K562 (cell line): ENCODE data around the gene ANO4. TPM values are rescaled to one million over a fixed set of nuclear protein-coding genes. Genes with fewer than 3 reads are reported as not detected.
A peak's percentile ranks its signal among the peaks of the same experiment; 100 is the strongest.

ENCODE experiments used
- BRD9 ChIP-seq: fragments of 450-650 bp; IDR thresholded peaks from 2 replicates; pipeline ENCODE4 v1.6.1; 2018; ENCODE audit warnings: low read depth; ENCODE audit not compliant: partially characterized antibody
- C11orf30 ChIP-seq: fragments of 450-650 bp; IDR thresholded peaks from 2 replicates; pipeline ENCODE4 v1.6.1; 2016; ENCODE audit warnings: low read depth, mild to moderate bottlenecking
- DPF2 ChIP-seq: fragments of 450-650 bp; IDR thresholded peaks from 2 replicates; pipeline ENCODE4 v1.6.1; 2016
- E2F6 ChIP-seq, 2 experiments: IDR thresholded peaks; 2 replicates each; pipeline ENCODE4 v1.6.1; 2011; ENCODE audit warnings: borderline replicate concordance in 1 of 2, control low read depth in 1 of 2, low read depth in 1 of 2, low read length in 1 of 2, mild to moderate bottlenecking in 1 of 2, mixed read lengths in 1 of 2, moderate library complexity in 1 of 2; ENCODE audit not compliant: insufficient read depth in 1 of 2, insufficient read length in 1 of 2, poor library complexity in 1 of 2, severe bottlenecking in 1 of 2; ENCODE audit errors: extremely low read depth in 1 of 2
- FOXJ2 ChIP-seq: fragments of 200-800 bp; sonication (Bioruptor generic); IDR thresholded peaks from 2 replicates; pipeline ENCODE4 v1.6.1; 2016; ENCODE audit warnings: missing genetic modification characterization, missing compliant biosample characterization
- IRF2 ChIP-seq: sonication (generic); formaldehyde crosslinking; IDR thresholded peaks from 2 replicates; pipeline ENCODE4 v1.8.1; 2022; ENCODE audit warnings: mild to moderate bottlenecking, missing genetic modification reagents
- LCOR ChIP-seq: sonication (generic); formaldehyde crosslinking; IDR thresholded peaks from 2 replicates; pipeline ENCODE4 v1.8.0; 2022; ENCODE audit warnings: mild to moderate bottlenecking, missing genetic modification reagents
- MAFG ChIP-seq: fragments of 450-650 bp; conservative IDR thresholded peaks from 2 replicates; pipeline ENCODE4 v1.6.1; 2016; ENCODE audit warnings: missing genetic modification characterization, missing compliant biosample characterization
- MED1 ChIP-seq: sonication (generic); formaldehyde crosslinking; IDR thresholded peaks from 2 replicates; pipeline ENCODE4 v1.8.1; 2023; ENCODE audit warnings: missing genetic modification reagents, borderline replicate concordance
- MYC ChIP-seq, 2 experiments: fragments of 250-450 bp in 1 of 2; sonication (Bioruptor Pico) in 1 of 2; IDR thresholded peaks; 2 replicates each; pipeline versions ENCODE4 v1.5.1 to v1.6.1; 2012 to 2021; ENCODE audit warnings: low read depth in 2 of 2, borderline replicate concordance in 1 of 2, improper control_type of control experiment in 1 of 2, low read length in 1 of 2, mild to moderate bottlenecking in 1 of 2, moderate library complexity in 1 of 2
- NCOA2 ChIP-seq, 2 experiments: fragments of 450-650 bp; IDR thresholded peaks; 2 replicates each; pipeline ENCODE4 v1.6.1; 2018; ENCODE audit warnings: mild to moderate bottlenecking in 2 of 2, moderate library complexity in 1 of 2; ENCODE audit not compliant: partially characterized antibody in 2 of 2
- RCOR1 ChIP-seq, 2 experiments: IDR thresholded peaks; 2 replicates each; pipeline ENCODE4 v1.6.1; 2012; ENCODE audit warnings: low read depth in 2 of 2, low read length in 2 of 2, borderline replicate concordance in 1 of 2, improper control_type of control experiment in 1 of 2
- SNAPC5 ChIP-seq: fragments of 250-450 bp; sonication (Bioruptor Pico); IDR thresholded peaks from 2 replicates; pipeline ENCODE4 v1.8.0; 2021; ENCODE audit warnings: moderate library complexity, mild to moderate bottlenecking, inconsistent platforms
- SRSF3 ChIP-seq: fragments of 200-400 bp; formaldehyde crosslinking; IDR thresholded peaks from 2 replicates; pipeline ENCODE4 v1.6.1; 2016; ENCODE audit warnings: mild to moderate bottlenecking, low read length, moderate library complexity; ENCODE audit not compliant: insufficient read depth
- ZNF277 ChIP-seq: fragments of 250-450 bp; sonication (Bioruptor Pico); IDR thresholded peaks from 2 replicates; pipeline ENCODE4 v1.8.0; 2022; ENCODE audit warnings: inconsistent platforms, mild to moderate bottlenecking, moderate library complexity, borderline replicate concordance
- polyA plus RNA-seq, 8 experiments: library from polyadenylated mRNA; depleted of rRNA in 4 of 8; stranded (reverse) in 5 of 8; unstranded in 3 of 8; fragments of >200 nt; fragmentation: Nextera tagmentation in 2 of 8; fragmentation: Illumina TruSeq in 1 of 8; extraction: Ambion mirVana in 2 of 8; extraction: Trizol in 1 of 8; gene quantifications; 2 replicates each; pipeline versions ENCODE4 v1.2.1 to v1.2.3, GENCODE V29; 2011 to 2014; ENCODE audit warnings: inconsistent platforms in 1 of 8, missing spikeins in 1 of 8
- total RNA-seq, 7 experiments: library from RNA; depleted of rRNA in 6 of 7; stranded (reverse); fragments of >200 nt in 6 of 7; fragmentation: Illumina TruSeq in 2 of 7; extraction: Trizol in 2 of 7; gene quantifications; 2 replicates each; pipeline versions ENCODE4 v1.2.1 to v1.2.3, GENCODE V29; 2011 to 2021; ENCODE audit warnings: low replicate concordance in 1 of 7
- TF ChIP-seq, protein P1 (sequence below): fragments of 450-650 bp; IDR thresholded peaks from 2 replicates; pipeline ENCODE4 v1.6.1; 2017; ENCODE audit warnings: antibody characterized with exemption, mild to moderate bottlenecking
- TF ChIP-seq, protein P2 (sequence below): fragments of 250-450 bp; sonication (Bioruptor Pico); IDR thresholded peaks from 2 replicates; pipeline ENCODE4 v1.5.0; 2020; ENCODE audit warnings: mild to moderate bottlenecking

The ANO4 gene
- total and polyA plus RNA-seq, 9 of the 15 experiments (the other 6 are each of a cell fraction or from before 2014, with no cell fraction given), result not detected

GRCh38 chr12:100987552-100988521, 193.3 kb downstream of the ANO4 start (continued):
- TF ChIP-seq, protein P1, sequence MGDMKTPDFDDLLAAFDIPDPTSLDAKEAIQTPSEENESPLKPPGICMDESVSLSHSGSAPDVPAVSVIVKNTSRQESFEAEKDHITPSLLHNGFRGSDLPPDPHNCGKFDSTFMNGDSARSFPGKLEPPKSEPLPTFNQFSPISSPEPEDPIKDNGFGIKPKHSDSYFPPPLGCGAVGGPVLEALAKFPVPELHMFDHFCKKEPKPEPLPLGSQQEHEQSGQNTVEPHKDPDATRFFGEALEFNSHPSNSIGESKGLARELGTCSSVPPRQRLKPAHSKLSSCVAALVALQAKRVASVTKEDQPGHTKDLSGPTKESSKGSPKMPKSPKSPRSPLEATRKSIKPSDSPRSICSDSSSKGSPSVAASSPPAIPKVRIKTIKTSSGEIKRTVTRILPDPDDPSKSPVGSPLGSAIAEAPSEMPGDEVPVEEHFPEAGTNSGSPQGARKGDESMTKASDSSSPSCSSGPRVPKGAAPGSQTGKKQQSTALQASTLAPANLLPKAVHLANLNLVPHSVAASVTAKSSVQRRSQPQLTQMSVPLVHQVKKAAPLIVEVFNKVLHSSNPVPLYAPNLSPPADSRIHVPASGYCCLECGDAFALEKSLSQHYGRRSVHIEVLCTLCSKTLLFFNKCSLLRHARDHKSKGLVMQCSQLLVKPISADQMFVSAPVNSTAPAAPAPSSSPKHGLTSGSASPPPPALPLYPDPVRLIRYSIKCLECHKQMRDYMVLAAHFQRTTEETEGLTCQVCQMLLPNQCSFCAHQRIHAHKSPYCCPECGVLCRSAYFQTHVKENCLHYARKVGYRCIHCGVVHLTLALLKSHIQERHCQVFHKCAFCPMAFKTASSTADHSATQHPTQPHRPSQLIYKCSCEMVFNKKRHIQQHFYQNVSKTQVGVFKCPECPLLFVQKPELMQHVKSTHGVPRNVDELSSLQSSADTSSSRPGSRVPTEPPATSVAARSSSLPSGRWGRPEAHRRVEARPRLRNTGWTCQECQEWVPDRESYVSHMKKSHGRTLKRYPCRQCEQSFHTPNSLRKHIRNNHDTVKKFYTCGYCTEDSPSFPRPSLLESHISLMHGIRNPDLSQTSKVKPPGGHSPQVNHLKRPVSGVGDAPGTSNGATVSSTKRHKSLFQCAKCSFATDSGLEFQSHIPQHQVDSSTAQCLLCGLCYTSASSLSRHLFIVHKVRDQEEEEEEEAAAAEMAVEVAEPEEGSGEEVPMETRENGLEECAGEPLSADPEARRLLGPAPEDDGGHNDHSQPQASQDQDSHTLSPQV, result no peak
- TF ChIP-seq SRSF3, result no peak
- no peak for TF ChIP-seq MED1
- no peak for TF ChIP-seq E2F6 (IDR thresholded peaks at IDR 0.05; ENCODE audit: borderline replicate concordance in 1 of 2, extremely low read depth in 1 of 2, insufficient read depth in 1 of 2, insufficient read length in 1 of 2, low read depth in 1 of 2, low read length in 1 of 2, poor library complexity in 1 of 2, severe bottlenecking in 1 of 2)
- no peak for TF ChIP-seq IRF2 (CRISPR knock-in tag)
- no peak for TF ChIP-seq BRD9
- no peak for TF ChIP-seq RCOR1 (IDR thresholded peaks at IDR 0.05; ENCODE audit: borderline replicate concordance in 1 of 2, low read depth in 2 of 2, low read length in 2 of 2)
- no peak for TF ChIP-seq SNAPC5 (CRISPR knock-in tag)
- peak; percentile 81 for TF ChIP-seq C11orf30
- peak; percentile 91 for TF ChIP-seq MAFG (tag)
- TF ChIP-seq DPF2, result peak; percentile 47; the same call in 1 of the 2 replicates
- TF ChIP-seq, protein P2, sequence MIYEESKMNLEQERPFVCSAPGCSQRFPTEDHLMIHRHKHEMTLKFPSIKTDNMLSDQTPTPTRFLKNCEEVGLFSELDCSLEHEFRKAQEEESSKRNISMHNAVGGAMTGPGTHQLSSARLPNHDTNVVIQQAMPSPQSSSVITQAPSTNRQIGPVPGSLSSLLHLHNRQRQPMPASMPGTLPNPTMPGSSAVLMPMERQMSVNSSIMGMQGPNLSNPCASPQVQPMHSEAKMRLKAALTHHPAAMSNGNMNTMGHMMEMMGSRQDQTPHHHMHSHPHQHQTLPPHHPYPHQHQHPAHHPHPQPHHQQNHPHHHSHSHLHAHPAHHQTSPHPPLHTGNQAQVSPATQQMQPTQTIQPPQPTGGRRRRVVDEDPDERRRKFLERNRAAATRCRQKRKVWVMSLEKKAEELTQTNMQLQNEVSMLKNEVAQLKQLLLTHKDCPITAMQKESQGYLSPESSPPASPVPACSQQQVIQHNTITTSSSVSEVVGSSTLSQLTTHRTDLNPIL (CRISPR knock-in tag), result no peak
- TF ChIP-seq ZNF277, result no peak
- no peak for TF ChIP-seq NCOA2 (IDR thresholded peaks at IDR 0.05; ENCODE audit: partially characterized antibody in 2 of 2)
- TF ChIP-seq MYC (IDR thresholded peaks at IDR 0.05; ENCODE audit: low read depth, low read length), result no peak
- no peak for TF ChIP-seq MYC (CRISPR knock-in tag; IDR thresholded peaks at IDR 0.05; ENCODE audit: borderline replicate concordance, low read depth)
- no peak for TF ChIP-seq LCOR
- no peak for TF ChIP-seq FOXJ2 (tag)
